OCI-LY1 (cell line): ENCODE data around the gene POLRMT.

Experiments
- H2AFZ ChIP-seq: fragments of 200-600 bp; sonication (generic), shearing (Covaris generic); 2 replicates; pipeline ENCODE4 v1.6.0; 2014; ENCODE audit warnings: antibody characterized with exemption, mild to moderate bottlenecking, low read length
- H3F3A ChIP-seq: fragments of 200-600 bp; sonication (generic), shearing (Covaris generic); 2 replicates; pipeline ENCODE4 v1.6.0; 2014; ENCODE audit warnings: mild to moderate bottlenecking, antibody characterized with exemption, low read length, moderate library complexity; ENCODE audit not compliant: insufficient read depth
- H3K27ac ChIP-seq: fragments of 200-600 bp; sonication (generic); 2 replicates; pipeline ENCODE4 v1.5.1; 2014; ENCODE audit warnings: low read length, mixed run types, mild to moderate bottlenecking, low read depth; ENCODE audit not compliant: poor library complexity, severe bottlenecking
- H3K27me3 ChIP-seq: fragments of 200-600 bp; sonication (generic); 2 replicates; pipeline ENCODE4 v1.6.0; 2014; ENCODE audit warnings: antibody characterized with exemption, mild to moderate bottlenecking, low read length, moderate library complexity; ENCODE audit not compliant: insufficient read depth
- H3K36me3 ChIP-seq: fragments of 200-600 bp; sonication (generic); 2 replicates; pipeline ENCODE4 v1.6.1; 2014; ENCODE audit warnings: mild to moderate bottlenecking, antibody characterized with exemption, low read length, moderate library complexity, mixed read lengths; ENCODE audit not compliant: insufficient read depth
- H3K4me1 ChIP-seq: fragments of 200-600 bp; sonication (generic); 2 replicates; pipeline ENCODE4 v1.5.1; 2014; ENCODE audit warnings: mild to moderate bottlenecking, low read length, moderate library complexity; ENCODE audit not compliant: insufficient read depth, severe bottlenecking
- H3K4me2 ChIP-seq: fragments of 200-600 bp; sonication (generic), shearing (Covaris generic); 2 replicates; pipeline ENCODE4 v1.6.1; 2014; ENCODE audit warnings: low read length
- H3K4me3 ChIP-seq: fragments of 200-600 bp; sonication (generic); 2 replicates; pipeline ENCODE4 v1.5.1; 2014; ENCODE audit warnings: low read length, low read depth, mild to moderate bottlenecking, mixed read lengths; ENCODE audit not compliant: poor library complexity, severe bottlenecking
- H3K79me2 ChIP-seq: fragments of 200-600 bp; shearing (Covaris generic); 2 replicates; pipeline ENCODE4 v1.6.1; 2016; ENCODE audit warnings: mixed run types, low read length, mixed read lengths; ENCODE audit not compliant: insufficient read depth
- H3K9ac ChIP-seq: fragments of 200-600 bp; sonication (generic), shearing (Covaris generic); 2 replicates; pipeline ENCODE4 v1.6.1; 2014; ENCODE audit warnings: mild to moderate bottlenecking, low read length, mixed read lengths
- H3K9me2 ChIP-seq: fragments of 200-600 bp; sonication (generic), shearing (Covaris generic); 2 replicates; pipeline ENCODE4 v1.6.1; 2014; ENCODE audit warnings: low read depth, mild to moderate bottlenecking, low read length, mixed read lengths
- H3K9me3 ChIP-seq: fragments of 200-600 bp; shearing (Covaris generic); 2 replicates; pipeline ENCODE4 v1.6.1; 2014; ENCODE audit warnings: low read length, mixed read lengths
- H4K20me1 ChIP-seq: fragments of 200-600 bp; sonication (generic), shearing (Covaris generic); 2 replicates; pipeline ENCODE4 v1.6.0; 2016; ENCODE audit warnings: mild to moderate bottlenecking, low read length; ENCODE audit not compliant: insufficient read depth
- CTCF ChIP-seq: fragments of 200-600 bp; sonication (generic), shearing (Covaris generic); IDR thresholded peaks from 2 replicates; pipeline ENCODE4 v1.5.1; 2017; ENCODE audit warnings: mild to moderate bottlenecking, antibody characterized with exemption, low read length, moderate library complexity, mixed read lengths
- EZH2 ChIP-seq: fragments of 200-600 bp; sonication (generic), shearing (Covaris generic); IDR thresholded peaks from 2 replicates; pipeline ENCODE4 v1.8.0; 2017; ENCODE audit warnings: borderline replicate concordance, mixed run types, mild to moderate bottlenecking, antibody characterized with exemption, low read length, moderate library complexity, mixed read lengths

Gene POLRMT

GRCh38 chr19:638906-639252 is 5.5 kb upstream of the POLRMT start:
- H3K4me2 ChIP-seq, result peak overlapping the region; percentile 75; the same call in 1 of the 2 replicates
- H3K9me3 ChIP-seq, result no peaks in the 10 kb centered on the region
- no peaks in the 10 kb centered on the region for H3K79me2 ChIP-seq
- H2AFZ ChIP-seq, result no peak overlapping the region
- no peaks in the 10 kb centered on the region for H3K9me2 ChIP-seq
- no peak overlapping the region for H3K9ac ChIP-seq
- no peaks in the 10 kb centered on the region; the same call in 1 of the 2 replicates for H3F3A ChIP-seq
- peak overlapping the region; percentile 58 for H3K4me3 ChIP-seq
- no peaks in the 10 kb centered on the region for H4K20me1 ChIP-seq
- H3K27ac ChIP-seq, result no peak overlapping the region
- peaks cover 5% of the 10 kb centered on the region for H3K36me3 ChIP-seq
- TF ChIP-seq CTCF (no peak), EZH2 (no peak)
- H3K27me3 ChIP-seq, result peaks cover 4% of the 10 kb centered on the region; the same call in 1 of the 2 replicates
- peaks cover 23% of the 10 kb centered on the region for H3K4me1 ChIP-seq

- no peak overlapping the region for H2AFZ ChIP-seq
- peaks cover 24% of the 10 kb centered on the region for H3K4me1 ChIP-seq
- TF ChIP-seq EZH2 (no peak), CTCF (no peak)
- peaks cover 10% of the 10 kb centered on the region for H3K36me3 ChIP-seq
- no peak overlapping the region for H3K4me2 ChIP-seq
- no peaks in the 10 kb centered on the region for H4K20me1 ChIP-seq
- H3K9me3 ChIP-seq, result no peaks in the 10 kb centered on the region
- no peak overlapping the region for H3K27ac ChIP-seq
- no peaks in the 10 kb centered on the region for H3K27me3 ChIP-seq
- no peak overlapping the region for H3K9ac ChIP-seq
- H3K9me2 ChIP-seq, result no peaks in the 10 kb centered on the region
- H3K4me3 ChIP-seq, result no peak overlapping the region
- no peaks in the 10 kb centered on the region for H3F3A ChIP-seq
- H3K79me2 ChIP-seq, result no peaks in the 10 kb centered on the region
Measured at GRCh38 chr19:634975-635652, 1.8 kb upstream of the POLRMT start.

- Histone ChIP-seq H3K4me3 (peak overlapping the region; percentile 99), H3K9me3 (no peaks in the 10 kb centered on the region), H3K9ac (peak overlapping the region; percentile 69), H3K36me3 (peaks cover 21% of the 10 kb centered on the region), H3K4me2 (peak overlapping the region; percentile 77), H3K79me2 (no peaks in the 10 kb centered on the region), H3K27ac (no peak overlapping the region), H3K9me2 (no peaks in the 10 kb centered on the region), H4K20me1 (no peaks in the 10 kb centered on the region), H3K4me1 (peaks cover 16% of the 10 kb centered on the region), H2AFZ (peak overlapping the region; percentile 95; the same call in 1 of the 2 replicates), H3K27me3 (no peaks in the 10 kb centered on the region), H3F3A (no peaks in the 10 kb centered on the region)
- no peak for TF ChIP-seq EZH2
- no peak for TF ChIP-seq CTCF
Measured at GRCh38 chr19:633786-634639, 676 bp upstream of the POLRMT start.
